SK-N-MC (cell line): ENCODE measurements around the gene APP.
A peak's percentile ranks its signal among the peaks of the same experiment; 100 is the strongest.

Experiments
- DNase-seq: peaks from one replicate; pipeline ENCODE4 v3.0.0-alpha.2; 2011; ENCODE audit warnings: low read depth, low spot score
- H3K27ac ChIP-seq: fragments of 200-600 bp; sonication (generic); 2 replicates; pipeline ENCODE4 v1.5.1; 2016; ENCODE audit warnings: mixed run types
- H3K36me3 ChIP-seq: fragments of 200-600 bp; sonication (generic); 2 replicates; pipeline ENCODE4 v1.6.1; 2017; ENCODE audit warnings: antibody characterized with exemption, low read length, mixed read lengths; ENCODE audit not compliant: insufficient read depth
- H3K4me3 ChIP-seq: fragments of 200-600 bp; sonication (generic); 2 replicates; pipeline ENCODE4 v1.5.1; 2016
- H3K9ac ChIP-seq: fragments of 200-600 bp; sonication (generic); 2 replicates; pipeline ENCODE4 v1.8.0; 2017; ENCODE audit warnings: mixed run types, mixed read lengths; ENCODE audit not compliant: insufficient read length
- H3K9me3 ChIP-seq: fragments of 200-600 bp; sonication (generic); 2 replicates; pipeline ENCODE4 v1.6.1; 2017; ENCODE audit warnings: low read depth, mild to moderate bottlenecking, antibody characterized with exemption, low read length, moderate library complexity, mixed read lengths
- EZH2 ChIP-seq: fragments of 200-600 bp; sonication (generic); IDR thresholded peaks from one replicate; pipeline ENCODE4 v1.6.1; 2017; ENCODE audit warnings: antibody characterized with exemption
- FOXP2 ChIP-seq: optimal IDR thresholded peaks from 2 replicates; pipeline ENCODE3; 2011; ENCODE audit warnings: mild to moderate bottlenecking, moderate library complexity; ENCODE audit not compliant: insufficient read depth; ENCODE audit errors: extremely low read length, control extremely low read depth
- POLR2AphosphoS5 ChIP-seq: IDR thresholded peaks from 2 replicates; pipeline ENCODE4 v1.6.1; 2012; ENCODE audit warnings: mild to moderate bottlenecking, low read depth, low read length, borderline replicate concordance

The APP gene

DNA sequence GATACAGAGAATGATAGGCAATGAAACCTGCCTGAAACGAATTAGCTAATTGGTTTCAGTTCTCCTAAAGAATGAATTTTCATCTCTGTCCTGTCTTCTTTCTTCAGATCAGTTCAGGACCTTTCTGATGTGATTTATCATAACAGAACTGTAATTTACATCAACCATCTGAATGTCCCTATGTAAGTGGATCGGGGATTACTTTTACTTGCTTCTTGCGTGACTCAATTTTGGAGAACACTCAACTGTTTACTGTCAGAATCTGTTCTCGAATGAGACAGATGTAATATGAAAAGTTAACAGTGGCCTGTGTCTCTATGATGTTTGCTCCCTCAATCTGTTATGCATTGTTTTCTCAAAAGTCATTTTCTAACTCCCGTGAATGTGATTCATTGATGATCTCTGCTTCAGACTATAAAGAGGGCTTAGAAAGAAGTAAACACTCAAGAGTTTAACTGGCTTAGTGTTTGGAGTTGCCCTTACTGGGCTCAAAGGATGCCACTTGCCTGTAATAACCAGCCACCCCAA is 324.8 kb downstream of the APP start:
- Histone ChIP-seq H3K36me3 (no peaks in the 10 kb centered on the region), H3K9ac (no peak overlapping the region), H3K9me3 (no peaks in the 10 kb centered on the region), H3K27ac (no peak overlapping the region), H3K4me3 (no peak overlapping the region)
- DNase-seq: no peak
- no peak for TF ChIP-seq POLR2AphosphoS5
- no peak for TF ChIP-seq FOXP2
- TF ChIP-seq EZH2: no peak

DNA sequence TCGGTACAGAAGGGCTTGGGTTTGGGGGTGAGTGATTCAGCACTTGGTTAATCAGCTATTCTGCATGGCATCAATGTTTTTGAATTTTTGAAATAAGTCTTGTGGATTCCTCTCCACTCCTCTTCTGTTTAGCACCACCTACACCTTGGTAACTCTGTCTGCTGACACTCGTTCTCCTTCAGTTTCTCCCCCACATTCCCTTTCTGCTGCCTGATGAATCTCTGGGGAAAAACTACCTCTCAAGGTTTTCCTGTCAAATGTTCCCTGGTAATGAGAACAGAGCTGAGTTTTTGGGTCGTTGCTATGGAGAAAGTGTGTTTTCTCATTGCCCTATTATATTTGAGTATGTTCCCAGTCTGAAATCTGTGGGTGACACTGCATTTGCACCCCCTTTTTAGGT is 327.6 kb downstream of the APP start:
- H3K9ac ChIP-seq: no peak overlapping the region
- H3K4me3 ChIP-seq: no peak overlapping the region
- H3K9me3 ChIP-seq: no peaks in the 10 kb centered on the region
- TF ChIP-seq FOXP2 (no peak), EZH2 (no peak), POLR2AphosphoS5 (no peak)
- H3K36me3 ChIP-seq: no peaks in the 10 kb centered on the region
- no peak for DNase-seq
- H3K27ac ChIP-seq: no peak overlapping the region

DNA sequence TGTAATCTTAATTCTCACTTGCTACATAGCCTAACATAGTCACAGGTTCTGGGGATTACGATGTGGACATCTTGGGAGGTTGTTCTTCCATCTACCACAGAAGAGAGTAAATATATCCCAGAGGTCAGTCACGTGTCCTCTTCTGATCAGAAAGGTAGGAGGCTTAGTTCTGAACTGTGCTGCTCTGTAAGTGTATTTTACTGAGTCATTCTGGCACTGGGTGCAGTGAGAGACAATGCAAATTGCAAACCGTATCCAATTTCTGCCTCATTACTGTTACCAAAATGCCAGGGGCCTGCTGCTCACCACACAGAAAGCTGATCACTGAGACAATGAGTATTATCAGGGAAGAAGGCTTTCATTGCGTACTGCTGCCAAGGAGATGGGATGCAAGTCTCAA is 331.8 kb downstream of the APP start:
- Histone ChIP-seq H3K9ac (no peak overlapping the region), H3K9me3 (no peaks in the 10 kb centered on the region), H3K36me3 (no peaks in the 10 kb centered on the region), H3K27ac (no peak overlapping the region), H3K4me3 (no peak overlapping the region)
- no peak for TF ChIP-seq FOXP2
- no peak for DNase-seq

DNA sequence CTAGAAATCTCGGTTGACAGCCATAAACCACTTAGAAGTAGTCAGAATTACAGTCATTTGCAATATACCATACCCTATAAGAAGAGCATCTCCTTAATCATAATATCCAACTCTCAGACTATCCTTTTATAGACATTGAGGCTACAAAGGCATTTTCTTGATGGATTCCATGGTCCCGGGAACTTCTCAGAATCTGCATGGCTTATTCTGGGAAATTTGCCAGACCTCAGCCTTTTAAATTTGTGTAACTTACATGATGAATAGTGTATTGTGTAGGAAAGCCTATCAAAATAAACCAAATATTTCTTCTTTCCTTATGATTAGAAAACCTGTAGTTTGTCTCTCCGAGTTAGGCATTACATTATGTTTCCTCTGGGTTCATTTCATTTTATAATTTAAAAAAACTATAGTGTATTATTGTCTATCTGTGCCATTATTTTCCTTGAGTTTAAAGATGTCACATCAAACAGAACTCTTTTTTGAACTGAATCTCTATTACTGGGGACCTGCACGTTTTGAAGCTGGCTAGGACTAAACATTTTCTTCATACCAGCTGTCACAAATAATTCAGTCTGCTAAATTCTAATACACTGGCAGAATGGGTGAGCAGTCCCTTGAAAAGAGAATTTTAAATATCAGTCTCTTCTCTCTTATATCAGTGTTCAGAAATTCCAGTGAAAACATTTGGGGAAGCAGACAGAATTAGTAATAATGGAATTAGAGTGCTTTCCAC is 332.9 kb downstream of the APP start:
- no peaks in the 10 kb centered on the region for H3K9me3 ChIP-seq
- TF ChIP-seq EZH2: no peak
- no peak for TF ChIP-seq POLR2AphosphoS5
- no peak for TF ChIP-seq FOXP2
- H3K4me3 ChIP-seq: peak overlapping the region; percentile 4; the same call in 1 of the 2 replicates
- H3K36me3 ChIP-seq: no peaks in the 10 kb centered on the region
- DNase-seq: peak; percentile 95
- no peak overlapping the region for H3K9ac ChIP-seq
- H3K27ac ChIP-seq: peak overlapping the region; percentile 80

DNA sequence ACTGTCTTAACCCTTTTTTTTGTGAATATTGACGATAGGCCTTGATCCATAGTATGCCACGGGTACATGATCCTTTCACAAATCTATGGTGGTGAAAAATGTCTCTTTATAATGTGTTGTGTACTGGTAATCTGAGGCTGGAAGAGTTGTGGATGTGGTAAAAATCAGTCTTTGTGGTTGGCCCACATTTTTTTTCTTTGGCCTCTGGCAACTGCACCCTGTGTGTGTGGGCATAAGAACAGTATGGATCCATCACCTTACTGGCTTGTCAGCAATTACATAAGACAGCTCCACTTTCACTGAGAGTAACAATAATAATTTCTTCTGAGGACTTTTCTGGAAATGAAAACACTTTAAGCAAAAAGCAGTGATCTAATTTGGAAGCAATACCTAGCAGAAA is 334.2 kb downstream of the APP start:
- H3K36me3 ChIP-seq: no peaks in the 10 kb centered on the region
- peak overlapping the region; percentile 80 for H3K27ac ChIP-seq
- no peak overlapping the region for H3K9ac ChIP-seq
- H3K4me3 ChIP-seq: no peak overlapping the region
- no peak for DNase-seq
- no peak for TF ChIP-seq EZH2
- TF ChIP-seq FOXP2: no peak
- TF ChIP-seq POLR2AphosphoS5: no peak
- H3K9me3 ChIP-seq: no peaks in the 10 kb centered on the region

DNA sequence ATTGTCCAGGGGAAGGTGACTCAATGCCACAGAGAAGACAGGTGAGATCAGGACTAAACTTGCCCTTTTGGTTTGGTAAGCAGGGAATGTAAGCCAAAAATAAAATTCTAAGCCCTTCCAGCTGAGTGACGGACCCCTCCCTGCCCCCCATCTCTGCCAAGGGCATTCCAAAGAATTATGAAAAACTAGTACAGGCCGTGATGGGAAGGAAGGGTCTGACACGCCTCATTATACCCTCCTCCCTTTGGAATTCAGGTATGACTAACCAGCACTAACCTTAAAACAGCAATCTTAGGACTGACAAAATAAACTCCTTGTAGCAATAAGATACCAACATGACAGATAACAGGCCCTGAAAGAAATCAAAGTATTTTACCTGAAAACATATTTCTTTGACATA is 336.2 kb downstream of the APP start:
- H3K27ac ChIP-seq: no peak overlapping the region
- TF ChIP-seq POLR2AphosphoS5 (no peak), EZH2 (no peak), FOXP2 (no peak)
- no peak overlapping the region for H3K9ac ChIP-seq
- H3K9me3 ChIP-seq: no peaks in the 10 kb centered on the region
- no peak for DNase-seq
- no peak overlapping the region for H3K4me3 ChIP-seq
- no peaks in the 10 kb centered on the region for H3K36me3 ChIP-seq

DNA sequence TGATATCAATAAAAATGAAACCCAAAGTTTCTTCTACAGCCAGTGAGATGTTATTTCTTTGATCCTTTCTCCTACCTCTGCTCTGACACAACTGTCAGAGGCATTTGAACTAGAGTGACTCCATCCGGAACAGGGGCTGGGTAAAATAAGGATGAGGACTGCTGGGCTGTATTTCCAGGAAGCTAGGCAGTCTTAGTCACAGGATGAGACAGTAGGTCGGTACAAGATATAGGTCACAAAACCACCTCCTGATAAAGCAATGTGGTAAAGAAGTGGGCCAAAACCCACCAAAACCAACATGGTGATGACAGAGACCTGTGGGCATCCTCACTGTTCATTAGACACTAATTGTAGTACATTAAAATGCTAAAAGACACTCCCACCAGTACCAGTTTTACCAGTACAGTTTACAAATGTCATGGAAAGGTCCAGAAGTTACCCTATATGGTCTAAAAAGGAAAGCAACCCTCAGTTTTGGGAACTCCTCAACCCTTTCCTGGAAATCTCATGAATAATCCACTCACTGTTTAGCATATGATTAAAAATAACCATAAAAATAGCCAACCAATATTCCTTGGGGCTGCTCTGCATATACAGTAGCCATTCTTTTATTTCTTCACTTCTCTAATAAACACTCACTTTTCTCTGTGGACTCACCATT is 339.1 kb downstream of the APP start:
- TF ChIP-seq EZH2 (no peak), POLR2AphosphoS5 (no peak), FOXP2 (no peak)
- H3K36me3 ChIP-seq: no peaks in the 10 kb centered on the region
- H3K9ac ChIP-seq: no peak overlapping the region
- DNase-seq: no peak
- no peaks in the 10 kb centered on the region for H3K9me3 ChIP-seq
- no peak overlapping the region for H3K27ac ChIP-seq
- H3K4me3 ChIP-seq: no peak overlapping the region
